Kasumi-1 (cell line): ENCODE results near the gene MED12L.

ENCODE experiments used
- DNase-seq, 2 experiments: peaks; one replicate each; lab custom pipeline; 2025; lab: John Stamatoyannopoulos, UW

The MED12L gene

DNA sequence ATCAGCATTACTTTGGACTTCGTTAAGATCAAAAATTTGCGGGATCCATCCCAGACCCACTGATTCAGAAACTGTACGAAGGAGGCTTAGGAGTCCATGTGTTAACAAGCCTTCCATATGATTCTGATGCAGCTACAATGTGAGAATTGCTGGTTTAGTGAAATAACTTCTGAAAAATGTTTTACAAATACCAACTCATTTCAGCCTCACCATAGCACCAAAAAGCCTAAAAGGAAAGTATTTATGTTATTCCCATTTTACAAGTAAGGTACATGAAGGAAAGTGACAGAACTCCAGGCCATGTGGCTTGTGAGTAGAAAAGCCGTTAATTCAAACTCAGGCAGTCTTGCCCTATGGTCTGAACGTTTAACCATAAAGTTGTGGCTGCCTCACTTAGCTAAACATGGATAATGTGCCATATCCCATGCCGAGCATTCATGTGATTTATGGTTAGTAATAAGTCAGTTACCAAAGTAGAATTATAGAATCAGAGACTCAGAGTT lies 376.9 kb downstream of the MED12L start:
- DNase-seq = no peak

DNA sequence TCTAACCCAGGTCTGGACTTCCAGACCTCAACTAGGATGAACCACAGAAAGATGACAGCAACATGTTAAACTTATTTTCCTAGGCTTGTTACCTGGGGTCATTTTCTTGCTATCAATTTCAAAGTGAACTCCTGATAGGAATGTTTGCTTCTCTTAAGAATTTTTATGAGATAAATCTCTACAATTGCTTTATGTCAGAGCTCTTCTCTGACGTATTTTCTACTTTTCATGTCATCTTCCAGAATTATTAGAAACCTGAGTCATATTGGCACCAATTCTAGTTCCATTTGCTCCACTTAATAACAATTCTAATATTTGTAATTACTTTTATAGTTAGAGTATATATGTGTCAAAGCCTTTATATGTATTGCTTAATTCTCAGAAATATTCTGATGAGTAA lies 377.5 kb downstream of the MED12L start:
- DNase-seq = no peak

DNA sequence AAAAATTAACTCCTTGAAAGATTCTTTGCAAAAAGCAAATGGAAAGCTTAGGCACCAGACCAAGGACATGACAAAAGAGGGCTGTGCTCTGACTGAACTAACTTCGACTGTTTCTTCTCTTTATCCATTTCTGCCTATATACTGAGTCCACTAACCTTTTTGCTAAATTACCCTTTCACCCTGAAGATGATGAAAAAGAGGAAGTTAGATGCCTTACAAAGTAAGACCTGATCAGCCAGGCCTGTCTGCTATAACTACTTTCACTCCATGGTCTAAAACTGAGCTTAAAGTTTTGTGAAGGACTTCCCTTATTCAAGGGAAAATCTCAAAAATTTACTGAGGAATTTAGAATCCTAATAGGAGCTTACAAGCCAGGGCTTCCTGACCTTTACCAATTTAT lies 381.6 kb downstream of the MED12L start:
- peak; percentile 70 to 74 for DNase-seq

DNA sequence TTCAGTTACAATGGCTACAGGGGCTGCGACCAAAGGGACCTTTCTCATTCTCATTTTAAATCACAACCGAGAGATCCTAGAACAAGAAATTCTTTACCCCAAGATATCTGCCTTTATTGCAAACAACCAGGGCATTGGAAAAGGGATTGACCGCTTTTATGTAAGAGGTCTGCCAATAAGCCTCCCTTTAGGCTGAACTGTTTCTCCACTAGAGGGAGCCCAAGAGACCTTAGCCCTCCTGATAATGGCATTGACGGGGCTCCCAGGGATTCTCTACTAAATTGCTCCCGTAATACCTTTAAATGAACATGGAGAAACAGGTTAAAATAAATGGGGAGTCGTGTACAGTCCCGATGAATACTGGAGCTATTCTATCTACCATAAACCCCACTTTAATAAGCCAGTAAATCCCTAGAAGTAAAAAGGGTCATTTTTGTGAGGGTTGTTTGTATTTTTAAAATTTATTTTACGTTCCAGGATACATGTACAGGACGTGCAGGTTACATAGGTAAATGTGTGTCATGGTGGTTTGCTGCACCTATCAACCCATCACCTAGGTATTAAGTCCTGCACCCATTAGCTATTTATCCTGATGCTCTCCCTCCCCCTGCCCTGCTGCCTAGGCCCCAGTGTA lies 382.9 kb downstream of the MED12L start:
- peak; percentile 73 to 77 for DNase-seq

DNA sequence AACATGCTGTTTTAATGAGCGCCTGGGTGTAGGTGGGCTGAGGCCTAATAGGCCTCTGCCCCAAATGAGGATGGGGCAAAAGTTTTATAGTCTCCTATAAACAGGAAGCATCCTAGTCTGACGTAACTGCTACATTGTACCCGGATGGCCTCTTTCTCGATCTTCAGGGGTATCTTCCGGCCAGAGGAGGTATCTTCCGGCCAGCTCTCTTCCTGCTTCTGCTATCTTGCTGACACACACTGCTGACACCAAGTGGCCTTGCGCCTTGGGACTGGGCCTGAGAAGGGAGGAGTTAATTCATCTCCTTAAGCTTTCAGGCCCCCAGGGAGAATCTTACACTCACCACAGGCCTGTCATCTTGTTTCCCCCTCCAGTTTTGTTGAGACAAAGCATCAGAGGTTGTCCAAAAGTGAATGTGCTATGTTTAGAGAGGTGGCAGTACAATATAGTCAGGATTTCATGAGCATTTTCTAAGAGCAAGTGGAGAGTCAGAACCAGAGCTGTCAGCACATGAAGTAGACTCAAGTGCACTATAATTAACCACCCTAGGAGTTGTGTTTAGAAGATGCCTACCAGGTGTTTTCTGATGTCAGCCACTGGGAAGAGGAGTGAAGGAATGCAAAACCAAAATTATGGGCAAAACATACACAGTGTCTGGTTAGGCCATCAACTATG lies 391.0 kb downstream of the MED12L start:
- no peak for DNase-seq

DNA sequence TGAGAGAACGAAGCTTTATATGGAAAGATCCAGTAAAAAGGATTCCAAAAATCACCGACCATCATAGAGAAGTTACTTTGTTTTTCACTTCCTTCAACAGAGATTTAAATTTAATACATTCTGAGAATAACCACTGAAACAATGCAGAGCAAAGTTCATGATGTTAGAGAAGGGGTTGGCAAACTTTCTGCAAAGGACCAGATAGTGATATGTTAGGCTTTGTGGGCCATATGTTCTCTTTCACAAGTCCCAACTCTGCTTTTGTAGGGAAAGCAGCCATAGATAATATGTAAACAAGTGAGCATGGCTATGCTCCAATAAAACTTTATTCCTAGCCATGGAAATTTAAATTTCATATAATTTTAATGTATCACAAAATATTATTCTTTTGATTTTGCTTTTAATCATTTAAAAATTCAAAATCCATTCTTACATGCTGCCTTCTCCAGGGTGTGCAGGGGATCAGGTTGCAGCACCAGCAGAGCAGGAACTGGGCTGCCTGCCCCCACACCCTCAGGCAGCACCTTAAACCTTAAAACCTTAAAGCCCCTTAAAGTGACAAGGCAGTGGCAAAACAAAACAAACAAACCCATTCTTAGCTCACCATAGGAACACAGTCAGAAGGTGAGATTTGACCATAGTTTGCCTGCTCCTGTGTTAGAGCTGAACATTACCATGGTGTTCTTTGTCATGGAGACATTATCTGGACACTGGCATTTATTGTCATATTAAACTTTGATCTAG lies 392.3 kb downstream of the MED12L start:
- no peak for DNase-seq

DNA sequence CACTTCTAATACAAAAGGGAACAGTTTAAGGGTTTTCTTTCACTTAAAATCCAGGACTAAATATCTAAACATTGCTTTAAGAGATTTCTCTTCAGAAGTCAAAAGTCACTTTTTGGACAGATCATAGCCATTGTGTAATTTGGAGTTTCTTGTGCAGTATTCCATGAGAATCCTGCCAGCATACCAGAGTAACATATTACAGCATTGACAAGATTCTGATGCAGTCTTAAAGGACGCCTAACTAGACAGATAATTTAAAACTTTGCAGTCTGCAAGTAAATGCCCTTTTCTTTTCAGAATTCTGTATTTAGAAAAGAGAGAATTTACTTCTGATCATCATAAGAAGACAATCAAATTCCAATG lies 392.9 kb downstream of the MED12L start:
- DNase-seq = no peak

DNA sequence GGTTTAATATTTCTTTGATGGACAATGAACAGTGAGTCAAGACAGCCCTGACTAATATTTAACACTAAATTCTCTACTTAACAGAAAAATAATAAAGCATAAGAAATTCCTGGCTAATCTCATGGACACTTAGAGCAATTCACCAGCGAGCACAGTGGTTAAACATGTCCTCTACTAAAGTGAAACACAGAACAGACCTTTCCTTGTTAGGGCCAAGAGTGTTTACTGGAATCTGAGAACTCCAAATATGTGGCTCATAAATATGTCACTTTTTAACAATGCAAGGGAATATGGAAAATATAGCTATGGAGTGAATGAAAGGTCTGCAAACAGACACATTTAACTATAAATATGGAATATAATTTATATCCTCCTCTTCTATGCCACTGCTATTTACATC lies 394.0 kb downstream of the MED12L start:
- no peak for DNase-seq

DNA sequence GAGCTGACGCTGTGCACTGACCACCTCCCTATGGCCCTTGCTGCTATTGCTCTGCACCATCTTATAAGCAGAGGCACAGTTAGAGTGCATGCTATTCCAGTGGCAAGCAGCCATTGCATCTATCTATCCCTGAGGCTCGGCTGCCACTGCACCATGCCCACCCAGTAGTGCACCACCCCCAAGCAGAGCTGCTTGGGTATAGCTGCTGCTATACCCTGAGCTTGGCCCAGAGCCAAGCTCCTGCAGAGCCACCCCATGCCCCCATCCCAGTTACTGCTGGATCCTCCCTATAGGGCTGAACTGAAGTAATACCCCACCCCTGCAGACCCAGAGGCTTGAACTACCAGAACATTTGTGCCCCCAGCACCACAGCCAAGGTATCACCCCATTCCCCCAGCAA lies 395.0 kb downstream of the MED12L start:
- DNase-seq = no peak

DNA sequence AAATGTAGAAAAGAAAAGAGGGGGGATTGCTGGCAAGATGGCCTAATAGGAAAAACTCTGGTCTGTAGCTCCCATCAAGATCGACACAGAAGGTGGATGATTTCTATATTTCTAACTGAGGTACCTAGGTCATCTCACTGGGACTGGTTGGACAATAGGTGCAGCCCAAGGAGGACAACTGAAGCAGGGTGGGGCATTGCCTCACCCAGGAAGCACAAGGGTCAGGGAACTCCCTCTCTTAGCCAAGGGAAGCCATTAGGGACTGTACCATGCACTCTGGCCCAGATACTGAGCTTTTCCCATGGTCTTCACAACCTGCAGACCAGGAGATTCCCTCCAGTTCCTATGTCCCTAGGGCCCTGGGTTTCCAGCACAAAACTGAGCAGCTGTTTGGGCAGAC lies 398.0 kb downstream of the MED12L start:
- DNase-seq = no peak

DNA sequence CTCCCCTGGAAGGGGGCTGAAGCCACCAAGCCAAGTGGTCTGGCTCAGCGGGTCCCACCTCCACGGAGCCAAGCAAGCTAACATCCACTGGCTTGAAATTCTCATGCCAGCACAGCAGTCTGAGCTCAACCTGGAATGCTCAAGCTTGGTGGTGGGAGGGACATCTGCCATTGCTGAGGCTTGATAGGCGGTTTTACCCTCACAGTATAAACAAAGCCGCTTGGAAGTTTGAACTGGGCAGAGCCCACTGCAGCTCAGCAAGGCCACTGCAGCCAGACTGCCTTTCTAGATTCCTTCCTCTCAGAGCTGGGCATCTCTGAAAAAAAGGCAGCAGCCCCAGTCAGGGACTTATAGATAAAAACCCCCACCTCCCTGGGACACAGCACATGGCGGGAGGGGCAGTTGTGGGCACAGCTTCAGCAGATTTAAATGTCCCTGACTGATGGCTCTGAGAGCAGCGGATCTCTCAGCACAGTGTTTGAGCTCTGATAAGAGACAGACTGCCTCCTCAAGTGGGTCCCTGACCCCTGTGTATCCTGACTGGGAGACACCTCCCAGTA lies 398.6 kb downstream of the MED12L start:
- DNase-seq = no peak
